K562 (cell line): ENCODE data around the gene SLC26A8. TPM values are rescaled to one million over a fixed set of nuclear protein-coding genes. Genes with fewer than 3 reads are reported as not detected.
A peak's percentile ranks its signal among the peaks of the same experiment; 100 is the strongest.

Source experiments
- BRD9 ChIP-seq: fragments of 450-650 bp; IDR thresholded peaks from 2 replicates; pipeline ENCODE4 v1.6.1; 2018; ENCODE audit warnings: low read depth; ENCODE audit not compliant: partially characterized antibody
- C11orf30 ChIP-seq: fragments of 450-650 bp; IDR thresholded peaks from 2 replicates; pipeline ENCODE4 v1.6.1; 2016; ENCODE audit warnings: low read depth, mild to moderate bottlenecking
- CREM ChIP-seq: IDR thresholded peaks from 2 replicates; pipeline ENCODE4 v1.6.1; 2014; ENCODE audit warnings: antibody characterized with exemption, low read depth
- ERF ChIP-seq: fragments of 450-650 bp; formaldehyde crosslinking; IDR thresholded peaks from 2 replicates; pipeline ENCODE4 v1.4.0; 2020; ENCODE audit warnings: mild to moderate bottlenecking, mixed read lengths
- ESRRA ChIP-seq: fragments of 450-650 bp; IDR thresholded peaks from 2 replicates; pipeline ENCODE4 v1.6.1; 2014; ENCODE audit warnings: low read depth, mild to moderate bottlenecking, moderate library complexity, borderline replicate concordance
- FOXM1 ChIP-seq, 2 experiments: fragments of 450-650 bp in 1 of 2; sonication (generic) in 1 of 2; formaldehyde crosslinking in 1 of 2; IDR thresholded peaks; 2 replicates each; pipeline versions ENCODE4 v1.6.1 to v1.9.0; 2017 to 2022; ENCODE audit warnings: low read depth in 2 of 2, mild to moderate bottlenecking in 2 of 2, missing genetic modification reagents in 1 of 2, moderate library complexity in 1 of 2
- FUS ChIP-seq: fragments of 200-400 bp; formaldehyde crosslinking; optimal IDR thresholded peaks from 2 replicates; pipeline ENCODE3; 2017; ENCODE audit warnings: low read depth, low read length
- GABPB1 ChIP-seq: sonication (generic); formaldehyde crosslinking; IDR thresholded peaks from 2 replicates; pipeline ENCODE4 v1.8.0; 2022; ENCODE audit warnings: mild to moderate bottlenecking, missing genetic modification reagents
- HDAC3 ChIP-seq: fragments of 450-650 bp; IDR thresholded peaks from 2 replicates; pipeline ENCODE4 v1.6.1; 2018; ENCODE audit warnings: borderline replicate concordance, mild to moderate bottlenecking, moderate library complexity; ENCODE audit not compliant: partially characterized antibody
- HDGF ChIP-seq: fragments of 450-650 bp; IDR thresholded peaks from 2 replicates; pipeline ENCODE4 v1.6.1; 2016
- HEY1 ChIP-seq: fragments of 250-450 bp; sonication (Bioruptor Pico); IDR thresholded peaks from 2 replicates; pipeline ENCODE4 v1.5.0; 2020; ENCODE audit warnings: mild to moderate bottlenecking, moderate library complexity, borderline replicate concordance
- KDM5B ChIP-seq: fragments of 200-600 bp; sonication (generic); IDR thresholded peaks from 2 replicates; pipeline ENCODE4 v1.6.1; 2012; ENCODE audit warnings: low read depth, mild to moderate bottlenecking, moderate library complexity, low read length, control low read depth, inconsistent platforms; ENCODE audit not compliant: insufficient replicate concordance
- NBN ChIP-seq: fragments of 450-650 bp; IDR thresholded peaks from 2 replicates; pipeline ENCODE4 v1.6.1; 2016; ENCODE audit warnings: low read depth, mild to moderate bottlenecking
- NFRKB ChIP-seq: fragments of 450-650 bp; IDR thresholded peaks from 2 replicates; pipeline ENCODE4 v1.6.1; 2016; ENCODE audit warnings: low read depth
- POLR2AphosphoS2 ChIP-seq: IDR thresholded peaks from 2 replicates; pipeline ENCODE4 v1.6.1; 2012; ENCODE audit warnings: low read length, improper control_type of control experiment
- SIN3B ChIP-seq: fragments of 450-650 bp; IDR thresholded peaks from 2 replicates; pipeline ENCODE4 v1.6.1; 2017; ENCODE audit warnings: low read depth, mild to moderate bottlenecking, moderate library complexity
- TEAD1 ChIP-seq, 2 experiments: fragments of 450-650 bp in 1 of 2; sonication (generic) in 1 of 2; formaldehyde crosslinking; IDR thresholded peaks; 2 replicates each; pipeline versions ENCODE4 v1.4.0 to v1.8.0; 2020 to 2022; ENCODE audit warnings: mild to moderate bottlenecking in 2 of 2, missing genetic modification reagents in 1 of 2
- ZC3H8 ChIP-seq: fragments of 450-650 bp; IDR thresholded peaks from 2 replicates; pipeline ENCODE4 v1.6.1; 2017
- ZNF121 ChIP-seq: sonication (generic); formaldehyde crosslinking; conservative IDR thresholded peaks from 2 replicates; pipeline ENCODE4 v1.8.0; 2022; ENCODE audit warnings: missing genetic modification reagents
- ZNF133 ChIP-seq: fragments of 250-450 bp; sonication (Bioruptor Pico); IDR thresholded peaks from 2 replicates; pipeline ENCODE4 v1.4.0; 2020; ENCODE audit warnings: mild to moderate bottlenecking
- ZNF431 ChIP-seq: sonication (generic); formaldehyde crosslinking; IDR thresholded peaks from 2 replicates; pipeline ENCODE4 v1.8.0; 2022; ENCODE audit warnings: mild to moderate bottlenecking, missing genetic modification reagents
- ZNF551 ChIP-seq: fragments of 250-450 bp; sonication (Bioruptor Pico); IDR thresholded peaks from 2 replicates; pipeline ENCODE4 v1.5.0; 2021; ENCODE audit warnings: mild to moderate bottlenecking, moderate library complexity
- polyA plus RNA-seq, 8 experiments: library from polyadenylated mRNA; depleted of rRNA in 4 of 8; stranded (reverse) in 5 of 8; unstranded in 3 of 8; fragments of >200 nt; fragmentation: Nextera tagmentation in 2 of 8; fragmentation: Illumina TruSeq in 1 of 8; extraction: Ambion mirVana in 2 of 8; extraction: Trizol in 1 of 8; gene quantifications; 2 replicates each; pipeline versions ENCODE4 v1.2.1 to v1.2.3, GENCODE V29; 2011 to 2014; ENCODE audit warnings: inconsistent platforms in 1 of 8, missing spikeins in 1 of 8
- total RNA-seq, 7 experiments: library from RNA; depleted of rRNA in 6 of 7; stranded (reverse); fragments of >200 nt in 6 of 7; fragmentation: Illumina TruSeq in 2 of 7; extraction: Trizol in 2 of 7; gene quantifications; 2 replicates each; pipeline versions ENCODE4 v1.2.1 to v1.2.3, GENCODE V29; 2011 to 2021; ENCODE audit warnings: low replicate concordance in 1 of 7
- TF ChIP-seq, protein P1 (sequence below): fragments of 250-450 bp; sonication (Bioruptor Pico); IDR thresholded peaks from 2 replicates; pipeline ENCODE4 v1.4.0; 2020; ENCODE audit warnings: mild to moderate bottlenecking, moderate library complexity, borderline replicate concordance
- TF ChIP-seq, protein P2 (sequence below), 2 experiments: IDR thresholded peaks; 2 replicates each; pipeline ENCODE4 v1.6.1; 2012; ENCODE audit warnings: improper control_type of control experiment in 2 of 2, low read depth in 2 of 2, low read length in 2 of 2, borderline replicate concordance in 1 of 2

SLC26A8 gene
- total and polyA plus RNA-seq, 9 of the 15 experiments (the other 6 are each of a cell fraction or from before 2014, with no cell fraction given): not detected

DNA sequence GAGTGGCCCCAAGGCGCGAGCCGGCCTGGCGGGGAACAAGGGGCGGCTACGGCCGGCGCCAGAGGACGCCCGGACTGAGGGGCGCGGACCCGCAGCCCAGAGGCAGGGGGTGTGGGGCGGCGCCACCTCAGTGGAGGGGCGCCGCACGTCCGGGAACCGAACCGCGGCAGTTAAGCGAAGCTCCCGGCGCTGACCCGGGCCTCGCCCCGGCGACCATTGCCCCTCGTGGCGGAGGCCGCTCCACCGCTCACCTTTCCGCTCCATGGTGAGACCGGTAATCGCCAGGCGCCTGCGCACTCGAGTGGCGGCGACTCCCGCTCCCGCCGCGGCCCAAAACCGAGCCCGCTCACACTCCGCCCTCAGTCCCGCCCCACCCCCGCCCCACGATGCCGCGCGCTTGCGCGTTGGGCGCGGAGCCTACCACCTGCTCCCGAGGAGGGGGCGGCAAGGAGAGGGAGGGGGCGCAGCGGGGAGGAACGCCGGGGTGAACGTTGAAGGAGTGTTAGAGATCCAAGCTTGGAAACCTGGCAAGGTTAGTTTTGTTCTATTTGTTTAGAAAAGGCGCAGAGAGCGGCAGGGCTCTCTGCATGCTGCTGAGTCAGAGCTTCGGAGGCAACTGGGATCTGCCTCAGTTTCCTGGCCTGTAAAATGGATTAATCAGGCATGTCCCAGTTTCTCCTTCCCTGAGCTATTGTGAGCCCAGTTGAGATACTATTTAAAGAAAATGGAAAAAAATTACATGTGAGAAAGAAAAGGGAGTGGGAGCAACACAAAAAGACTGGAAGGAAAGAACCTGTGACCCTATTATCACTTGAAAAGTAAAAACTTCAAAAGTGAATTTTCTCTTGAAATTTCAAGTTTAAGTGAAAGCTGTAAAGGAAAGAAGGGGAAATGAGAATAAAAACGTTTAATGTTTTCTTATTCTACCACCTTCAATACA is 103.4 kb downstream of the SLC26A8 start, which contains the start of gene SRPK1 (continued):
- TF ChIP-seq, protein P1, sequence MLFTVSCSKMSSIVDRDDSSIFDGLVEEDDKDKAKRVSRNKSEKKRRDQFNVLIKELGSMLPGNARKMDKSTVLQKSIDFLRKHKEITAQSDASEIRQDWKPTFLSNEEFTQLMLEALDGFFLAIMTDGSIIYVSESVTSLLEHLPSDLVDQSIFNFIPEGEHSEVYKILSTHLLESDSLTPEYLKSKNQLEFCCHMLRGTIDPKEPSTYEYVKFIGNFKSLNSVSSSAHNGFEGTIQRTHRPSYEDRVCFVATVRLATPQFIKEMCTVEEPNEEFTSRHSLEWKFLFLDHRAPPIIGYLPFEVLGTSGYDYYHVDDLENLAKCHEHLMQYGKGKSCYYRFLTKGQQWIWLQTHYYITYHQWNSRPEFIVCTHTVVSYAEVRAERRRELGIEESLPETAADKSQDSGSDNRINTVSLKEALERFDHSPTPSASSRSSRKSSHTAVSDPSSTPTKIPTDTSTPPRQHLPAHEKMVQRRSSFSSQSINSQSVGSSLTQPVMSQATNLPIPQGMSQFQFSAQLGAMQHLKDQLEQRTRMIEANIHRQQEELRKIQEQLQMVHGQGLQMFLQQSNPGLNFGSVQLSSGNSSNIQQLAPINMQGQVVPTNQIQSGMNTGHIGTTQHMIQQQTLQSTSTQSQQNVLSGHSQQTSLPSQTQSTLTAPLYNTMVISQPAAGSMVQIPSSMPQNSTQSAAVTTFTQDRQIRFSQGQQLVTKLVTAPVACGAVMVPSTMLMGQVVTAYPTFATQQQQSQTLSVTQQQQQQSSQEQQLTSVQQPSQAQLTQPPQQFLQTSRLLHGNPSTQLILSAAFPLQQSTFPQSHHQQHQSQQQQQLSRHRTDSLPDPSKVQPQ: no peak
- TF ChIP-seq FUS: peak; percentile 21
- TF ChIP-seq ZNF431 (CRISPR knock-in tag): peak; percentile 68
- no peak for TF ChIP-seq HEY1 (CRISPR knock-in tag)
- peak; percentile 53; the same call in 1 of the 2 replicates for TF ChIP-seq ESRRA
- no peak; the same call in 1 of the 2 replicates for TF ChIP-seq POLR2AphosphoS2
- TF ChIP-seq, protein P2, sequence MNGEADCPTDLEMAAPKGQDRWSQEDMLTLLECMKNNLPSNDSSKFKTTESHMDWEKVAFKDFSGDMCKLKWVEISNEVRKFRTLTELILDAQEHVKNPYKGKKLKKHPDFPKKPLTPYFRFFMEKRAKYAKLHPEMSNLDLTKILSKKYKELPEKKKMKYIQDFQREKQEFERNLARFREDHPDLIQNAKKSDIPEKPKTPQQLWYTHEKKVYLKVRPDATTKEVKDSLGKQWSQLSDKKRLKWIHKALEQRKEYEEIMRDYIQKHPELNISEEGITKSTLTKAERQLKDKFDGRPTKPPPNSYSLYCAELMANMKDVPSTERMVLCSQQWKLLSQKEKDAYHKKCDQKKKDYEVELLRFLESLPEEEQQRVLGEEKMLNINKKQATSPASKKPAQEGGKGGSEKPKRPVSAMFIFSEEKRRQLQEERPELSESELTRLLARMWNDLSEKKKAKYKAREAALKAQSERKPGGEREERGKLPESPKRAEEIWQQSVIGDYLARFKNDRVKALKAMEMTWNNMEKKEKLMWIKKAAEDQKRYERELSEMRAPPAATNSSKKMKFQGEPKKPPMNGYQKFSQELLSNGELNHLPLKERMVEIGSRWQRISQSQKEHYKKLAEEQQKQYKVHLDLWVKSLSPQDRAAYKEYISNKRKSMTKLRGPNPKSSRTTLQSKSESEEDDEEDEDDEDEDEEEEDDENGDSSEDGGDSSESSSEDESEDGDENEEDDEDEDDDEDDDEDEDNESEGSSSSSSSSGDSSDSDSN (IDR thresholded peaks at IDR 0.05; ENCODE audit: borderline replicate concordance in 1 of 2, low read depth in 2 of 2, low read length in 2 of 2): peak; percentile 13 to 67; a peak in 2 of 4 replicates
- peak; percentile 76 for TF ChIP-seq BRD9
- TF ChIP-seq HDAC3: peak; percentile 29
- TF ChIP-seq ZNF133 (CRISPR knock-in tag): no peak
- TF ChIP-seq ERF (CRISPR knock-in tag): peak; percentile 46; the same call in 1 of the 2 replicates
- TF ChIP-seq C11orf30: peak; percentile 86
- peak; percentile 47 for TF ChIP-seq CREM
- peak; percentile 98 for TF ChIP-seq HDGF
- peak in 1 of 2 experiments; percentile 24; a peak in 1 of 4 replicates for TF ChIP-seq TEAD1 (CRISPR knock-in tag; IDR thresholded peaks at IDR 0.05)
- TF ChIP-seq KDM5B: peak; percentile 87
- TF ChIP-seq ZNF121 (CRISPR knock-in tag): no peak
- TF ChIP-seq ZNF551 (CRISPR knock-in tag): 0 out of 2 replicates have a peak, but pooled peaks have one; percentile 41
- peak; percentile 66 for TF ChIP-seq FOXM1 (IDR thresholded peaks at IDR 0.05; ENCODE audit: low read depth)
- TF ChIP-seq FOXM1 (CRISPR knock-in tag; IDR thresholded peaks at IDR 0.05; ENCODE audit: low read depth): no peak
- no peak for TF ChIP-seq ZC3H8
- peak; percentile 79; the same call in 1 of the 2 replicates for TF ChIP-seq NBN
- TF ChIP-seq SIN3B: no peak
- TF ChIP-seq NFRKB: peak; percentile 50; the same call in 1 of the 2 replicates
- peak; percentile 64; the same call in 1 of the 2 replicates for TF ChIP-seq GABPB1
